ENCODE data around the gene ZSCAN5B. TPM values are rescaled to one million over a fixed set of nuclear protein-coding genes. Genes with fewer than 3 reads are reported as not detected.

The ZSCAN5B gene
- total RNA-seq, 1 experiment from 2014 or later = not detected

DNA sequence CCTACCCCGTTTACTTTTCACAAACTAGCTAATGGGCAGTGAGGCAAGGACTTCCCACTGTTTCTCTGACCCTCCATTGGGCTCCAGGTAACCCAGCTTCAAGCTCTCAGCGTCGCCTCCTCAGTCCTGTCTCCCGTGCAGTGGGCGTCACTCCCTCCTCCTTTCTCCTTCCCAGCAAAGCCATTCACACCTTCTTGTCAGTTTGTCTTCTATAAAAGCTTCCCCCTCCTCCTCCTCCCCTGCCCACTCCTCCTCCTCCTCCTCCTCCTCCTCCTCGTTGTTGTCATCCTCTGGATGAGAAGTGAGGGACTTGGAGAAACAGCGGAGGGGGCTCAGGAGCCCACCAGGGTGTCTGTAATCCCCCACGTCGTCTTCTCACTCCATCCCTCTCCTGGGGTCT, 23.5 kb downstream of the ZSCAN5B start:
- Histone ChIP-seq H3K4me1 (ENCODE audit: low read length) (no peaks in the 10 kb centered on the region), H3K27ac (ENCODE audit: low read length) (no peak overlapping the region), H3K9ac (ENCODE audit: low read length) (no peak overlapping the region), H3K27me3 (ENCODE audit: low read length) (no peaks in the 10 kb centered on the region), H3K9me2 (replicated peaks; ENCODE audit: insufficient read depth, low read length) (no peaks in the 10 kb centered on the region), H3K4me2 (ENCODE audit: low read depth, low read length, poor library complexity, severe bottlenecking) (no peak overlapping the region), H3K9me3 (ENCODE audit: low read length) (no peaks in the 10 kb centered on the region), H2AFZ (ENCODE audit: low read length) (no peak overlapping the region), H4K20me1 (ENCODE audit: insufficient read depth, low read depth, low read length) (peaks cover 4% of the 10 kb centered on the region; the same call in 1 of the 2 replicates), H3K79me2 (ENCODE audit: low read length) (no peaks in the 10 kb centered on the region), H3K36me3 (ENCODE audit: insufficient read depth, low read length) (no peaks in the 10 kb centered on the region), H3K4me3 (ENCODE audit: low read length) (no peak overlapping the region)
- no peak for DNase-seq

DNA sequence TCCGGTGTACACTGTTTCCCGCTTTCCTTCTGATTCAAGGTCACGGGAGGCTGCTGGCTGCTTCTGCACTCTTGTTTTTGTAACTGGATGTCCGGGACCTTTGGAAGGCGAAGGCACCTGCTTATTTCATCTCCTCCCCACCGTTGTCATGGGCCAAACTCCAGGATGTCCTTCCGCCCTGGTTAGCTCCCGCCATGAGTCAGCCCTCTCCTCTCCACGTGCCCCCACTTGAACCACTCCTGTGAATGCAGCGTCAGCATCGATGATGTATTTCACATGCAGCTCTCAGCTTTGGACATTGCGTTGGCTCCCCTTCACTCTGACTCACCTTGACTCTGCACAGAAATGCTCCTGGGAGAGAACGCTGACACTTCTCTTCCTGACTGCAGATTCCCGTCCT, 27.3 kb downstream of the ZSCAN5B start:
- no peak overlapping the region for H3K9ac ChIP-seq (ENCODE audit: low read length)
- H3K4me3 ChIP-seq (ENCODE audit: low read length) = no peak overlapping the region
- no peaks in the 10 kb centered on the region for H3K27me3 ChIP-seq (ENCODE audit: low read length)
- no peaks in the 10 kb centered on the region for H3K9me2 ChIP-seq (replicated peaks; ENCODE audit: insufficient read depth, low read length)
- no peaks in the 10 kb centered on the region; the same call in 1 of the 2 replicates for H4K20me1 ChIP-seq (ENCODE audit: insufficient read depth, low read depth, low read length)
- no peaks in the 10 kb centered on the region for H3K9me3 ChIP-seq (ENCODE audit: low read length)
- H2AFZ ChIP-seq (ENCODE audit: low read length) = no peak overlapping the region
- no peaks in the 10 kb centered on the region for H3K79me2 ChIP-seq (ENCODE audit: low read length)
- H3K4me1 ChIP-seq (ENCODE audit: low read length) = no peaks in the 10 kb centered on the region
- H3K27ac ChIP-seq (ENCODE audit: low read length) = no peak overlapping the region
- H3K36me3 ChIP-seq (ENCODE audit: insufficient read depth, low read length) = no peaks in the 10 kb centered on the region
- no peak for DNase-seq
- no peak overlapping the region for H3K4me2 ChIP-seq (ENCODE audit: low read depth, low read length, poor library complexity, severe bottlenecking)

DNA sequence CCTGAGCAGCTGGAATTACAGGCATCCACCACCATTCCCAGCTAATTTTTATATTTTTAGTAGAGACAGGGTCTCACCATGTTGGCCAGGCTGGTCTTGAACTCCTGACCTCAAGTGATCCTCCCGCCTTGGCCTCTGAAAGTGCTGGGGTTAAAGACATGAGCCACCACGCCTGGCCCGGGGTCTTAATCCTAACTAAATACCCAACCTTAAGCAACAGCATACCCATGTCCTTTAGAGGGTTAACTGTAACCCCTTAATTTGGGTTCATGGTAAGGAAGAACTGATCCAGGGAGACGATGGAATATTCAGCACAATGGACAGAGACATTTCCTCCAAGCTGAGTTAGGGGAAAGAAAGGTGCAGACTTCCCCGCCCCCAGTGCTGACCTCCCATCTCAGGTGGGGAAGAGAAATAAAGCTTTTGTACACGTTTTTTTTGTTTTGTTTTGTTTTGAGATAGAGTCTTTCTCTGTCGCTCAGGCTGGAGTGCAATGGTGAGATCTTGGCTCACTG, 30.5 kb downstream of the ZSCAN5B start:
- H3K4me1 ChIP-seq (ENCODE audit: low read length) = no peaks in the 10 kb centered on the region
- no peaks in the 10 kb centered on the region for H3K9me3 ChIP-seq (ENCODE audit: low read length)
- no peak overlapping the region for H3K4me3 ChIP-seq (ENCODE audit: low read length)
- H4K20me1 ChIP-seq (ENCODE audit: insufficient read depth, low read depth, low read length) = no peaks in the 10 kb centered on the region; the same call in 1 of the 2 replicates
- no peak overlapping the region for H3K4me2 ChIP-seq (ENCODE audit: low read depth, low read length, poor library complexity, severe bottlenecking)
- H3K79me2 ChIP-seq (ENCODE audit: low read length) = no peaks in the 10 kb centered on the region
- no peak overlapping the region for H3K27ac ChIP-seq (ENCODE audit: low read length)
- H3K27me3 ChIP-seq (ENCODE audit: low read length) = no peaks in the 10 kb centered on the region
- no peaks in the 10 kb centered on the region for H3K9me2 ChIP-seq (replicated peaks; ENCODE audit: insufficient read depth, low read length)
- H2AFZ ChIP-seq (ENCODE audit: low read length) = no peak overlapping the region
- DNase-seq = no peak
- no peak overlapping the region for H3K9ac ChIP-seq (ENCODE audit: low read length)
- H3K36me3 ChIP-seq (ENCODE audit: insufficient read depth, low read length) = no peaks in the 10 kb centered on the region

DNA sequence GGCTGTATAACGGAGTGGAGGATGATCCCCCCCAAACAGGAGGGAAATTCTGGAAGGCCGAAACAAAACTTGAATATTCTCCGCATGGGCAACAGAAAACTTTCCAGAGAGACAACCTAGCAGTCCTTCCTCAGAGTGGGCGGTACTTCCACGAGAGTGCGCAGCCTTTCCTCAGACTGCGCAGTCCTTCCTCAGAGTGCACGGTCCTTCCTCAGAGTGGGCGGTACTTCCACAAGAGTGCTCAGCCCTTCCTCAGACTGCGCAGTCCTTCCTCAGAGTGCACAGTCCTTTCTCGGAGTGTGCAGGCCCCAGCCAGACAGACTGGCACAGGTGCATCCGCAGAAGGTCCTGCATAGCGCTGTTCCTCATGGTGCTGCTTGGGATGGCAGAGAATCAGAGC, 34.5 kb downstream of the ZSCAN5B start:
- Histone ChIP-seq H3K36me3 (ENCODE audit: insufficient read depth, low read length) (no peaks in the 10 kb centered on the region), H3K4me3 (ENCODE audit: low read length) (no peak overlapping the region), H3K27ac (ENCODE audit: low read length) (no peak overlapping the region), H3K27me3 (ENCODE audit: low read length) (no peaks in the 10 kb centered on the region), H3K9me3 (ENCODE audit: low read length) (no peaks in the 10 kb centered on the region), H2AFZ (ENCODE audit: low read length) (no peak overlapping the region), H3K4me2 (ENCODE audit: low read depth, low read length, poor library complexity, severe bottlenecking) (no peak overlapping the region), H3K4me1 (ENCODE audit: low read length) (no peaks in the 10 kb centered on the region), H3K79me2 (ENCODE audit: low read length) (no peaks in the 10 kb centered on the region), H3K9me2 (replicated peaks; ENCODE audit: insufficient read depth, low read length) (no peaks in the 10 kb centered on the region), H4K20me1 (ENCODE audit: insufficient read depth, low read depth, low read length) (no peaks in the 10 kb centered on the region; the same call in 1 of the 2 replicates), H3K9ac (ENCODE audit: low read length) (no peak overlapping the region)
- no peak for DNase-seq

DNA sequence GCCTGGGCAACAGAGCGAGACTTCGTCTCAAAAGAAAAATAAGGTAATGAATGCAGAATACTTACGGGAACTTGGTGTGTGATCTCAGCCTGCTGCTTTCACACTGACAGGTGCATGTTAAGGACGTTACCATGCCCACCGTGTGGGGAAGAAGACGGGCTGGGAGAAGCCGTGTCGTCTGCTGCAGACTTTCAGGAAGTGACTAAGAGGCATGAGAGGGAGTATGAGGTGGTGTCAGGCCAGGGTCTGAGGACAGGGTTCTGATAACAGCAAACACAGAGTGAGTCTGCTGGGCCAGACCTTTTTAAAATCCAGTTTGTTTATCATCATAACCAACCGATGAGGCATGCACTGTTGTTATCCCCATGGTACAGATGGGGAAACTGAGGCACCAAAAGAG, 35.3 kb downstream of the ZSCAN5B start:
- H4K20me1 ChIP-seq (ENCODE audit: insufficient read depth, low read depth, low read length) = no peaks in the 10 kb centered on the region; the same call in 1 of the 2 replicates
- no peak overlapping the region for H2AFZ ChIP-seq (ENCODE audit: low read length)
- no peak overlapping the region for H3K9ac ChIP-seq (ENCODE audit: low read length)
- no peaks in the 10 kb centered on the region for H3K79me2 ChIP-seq (ENCODE audit: low read length)
- H3K9me3 ChIP-seq (ENCODE audit: low read length) = no peaks in the 10 kb centered on the region
- no peak overlapping the region for H3K4me3 ChIP-seq (ENCODE audit: low read length)
- H3K36me3 ChIP-seq (ENCODE audit: insufficient read depth, low read length) = no peaks in the 10 kb centered on the region
- H3K4me2 ChIP-seq (ENCODE audit: low read depth, low read length, poor library complexity, severe bottlenecking) = no peak overlapping the region
- no peak for DNase-seq
- H3K27ac ChIP-seq (ENCODE audit: low read length) = no peak overlapping the region
- H3K27me3 ChIP-seq (ENCODE audit: low read length) = no peaks in the 10 kb centered on the region
- H3K4me1 ChIP-seq (ENCODE audit: low read length) = no peaks in the 10 kb centered on the region
- H3K9me2 ChIP-seq (replicated peaks; ENCODE audit: insufficient read depth, low read length) = no peaks in the 10 kb centered on the region

DNA sequence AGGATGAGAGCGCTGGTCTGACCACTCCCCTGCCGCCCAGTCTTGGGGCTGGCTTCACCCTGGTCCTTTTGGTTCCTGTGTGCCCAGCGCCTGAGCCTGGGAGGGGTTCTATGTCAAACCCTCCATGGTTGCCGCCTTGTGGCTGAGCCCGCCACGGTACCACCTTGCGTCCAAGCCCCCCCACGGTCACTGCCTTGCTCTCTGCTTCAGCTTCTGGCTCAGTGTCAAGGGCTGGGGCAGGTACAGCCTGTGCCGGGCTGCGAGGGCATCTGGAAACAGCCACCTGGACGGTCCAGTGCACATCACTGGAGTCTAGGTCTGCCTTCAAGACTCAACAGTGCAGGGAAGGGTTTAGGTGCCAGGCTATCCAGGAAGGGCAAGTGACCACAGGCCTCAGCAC, 36.0 kb downstream of the ZSCAN5B start:
- H2AFZ ChIP-seq (ENCODE audit: low read length) = no peak overlapping the region
- no peaks in the 10 kb centered on the region for H3K36me3 ChIP-seq (ENCODE audit: insufficient read depth, low read length)
- no peaks in the 10 kb centered on the region for H3K27me3 ChIP-seq (ENCODE audit: low read length)
- no peaks in the 10 kb centered on the region for H3K9me3 ChIP-seq (ENCODE audit: low read length)
- H4K20me1 ChIP-seq (ENCODE audit: insufficient read depth, low read depth, low read length) = no peaks in the 10 kb centered on the region; the same call in 1 of the 2 replicates
- H3K4me1 ChIP-seq (ENCODE audit: low read length) = no peaks in the 10 kb centered on the region
- no peaks in the 10 kb centered on the region for H3K9me2 ChIP-seq (replicated peaks; ENCODE audit: insufficient read depth, low read length)
- H3K9ac ChIP-seq (ENCODE audit: low read length) = no peak overlapping the region
- H3K79me2 ChIP-seq (ENCODE audit: low read length) = no peaks in the 10 kb centered on the region
- no peak overlapping the region for H3K27ac ChIP-seq (ENCODE audit: low read length)
- no peak for DNase-seq
- no peak overlapping the region for H3K4me2 ChIP-seq (ENCODE audit: low read depth, low read length, poor library complexity, severe bottlenecking)
- H3K4me3 ChIP-seq (ENCODE audit: low read length) = no peak overlapping the region

DNA sequence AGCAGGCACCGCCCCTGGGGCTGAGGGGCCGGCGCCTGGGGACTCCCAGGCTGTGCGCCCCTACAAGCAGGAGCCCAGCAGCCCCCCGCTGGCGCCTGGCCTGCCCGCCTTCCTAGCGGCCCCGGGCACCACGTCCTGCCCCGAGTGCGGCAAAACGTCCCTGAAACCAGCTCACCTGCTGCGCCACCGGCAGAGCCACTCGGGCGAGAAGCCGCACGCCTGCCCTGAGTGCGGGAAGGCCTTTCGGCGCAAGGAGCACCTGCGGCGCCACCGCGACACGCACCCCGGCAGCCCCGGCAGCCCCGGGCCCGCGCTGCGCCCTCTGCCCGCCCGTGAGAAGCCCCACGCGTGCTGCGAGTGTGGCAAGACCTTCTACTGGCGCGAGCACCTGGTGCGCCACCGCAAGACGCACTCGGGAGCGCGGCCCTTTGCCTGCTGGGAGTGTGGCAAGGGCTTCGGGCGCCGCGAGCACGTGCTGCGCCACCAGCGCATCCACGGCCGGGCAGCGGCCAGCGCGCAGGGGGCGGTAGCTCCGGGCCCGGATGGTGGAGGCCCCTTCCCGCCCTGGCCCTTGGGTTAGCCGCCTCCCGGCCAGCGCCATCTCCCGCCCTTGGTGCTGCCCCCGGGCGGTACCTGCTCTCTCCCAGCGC, 37.8 kb downstream of the ZSCAN5B start:
- Histone ChIP-seq H3K4me2 (ENCODE audit: low read depth, low read length, poor library complexity, severe bottlenecking) (no peak overlapping the region), H4K20me1 (ENCODE audit: insufficient read depth, low read depth, low read length) (peaks cover 8% of the 10 kb centered on the region; the same call in 1 of the 2 replicates), H3K9me2 (replicated peaks; ENCODE audit: insufficient read depth, low read length) (no peaks in the 10 kb centered on the region), H3K4me3 (ENCODE audit: low read length) (no peak overlapping the region), H3K4me1 (ENCODE audit: low read length) (no peaks in the 10 kb centered on the region), H2AFZ (ENCODE audit: low read length) (no peak overlapping the region), H3K27ac (ENCODE audit: low read length) (no peak overlapping the region), H3K9me3 (ENCODE audit: low read length) (no peaks in the 10 kb centered on the region), H3K79me2 (ENCODE audit: low read length) (0 out of 2 replicates have a peak, but pooled peaks cover 1% of the 10 kb centered on the region), H3K9ac (ENCODE audit: low read length) (no peak overlapping the region), H3K36me3 (ENCODE audit: insufficient read depth, low read length) (no peaks in the 10 kb centered on the region), H3K27me3 (ENCODE audit: low read length) (no peaks in the 10 kb centered on the region)
- no peak for DNase-seq

DNA sequence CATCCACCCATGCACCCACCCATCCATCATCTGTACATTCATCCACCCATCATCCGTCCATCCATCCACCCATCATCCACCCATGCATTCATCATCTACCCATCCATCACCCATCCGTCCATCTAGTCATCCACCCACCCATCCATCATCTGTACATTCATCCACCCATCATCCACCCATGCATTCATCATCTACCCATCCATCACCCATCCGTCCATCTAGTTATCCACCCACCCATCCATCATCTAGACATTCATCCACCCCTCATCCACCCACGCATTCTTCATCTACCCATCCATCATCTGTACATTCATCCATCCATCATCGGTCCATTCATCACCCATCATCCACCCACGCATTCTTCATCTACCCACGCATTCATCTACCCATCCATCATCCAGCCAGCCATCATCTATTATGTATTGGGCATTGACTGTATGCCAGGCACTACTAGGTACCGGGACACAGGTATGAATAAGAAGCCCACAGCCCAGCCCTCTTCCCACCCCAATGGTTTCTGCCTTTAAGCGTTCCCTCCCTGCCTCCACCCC, 38.5 kb downstream of the ZSCAN5B start:
- H3K79me2 ChIP-seq (ENCODE audit: low read length) = 0 out of 2 replicates have a peak, but pooled peaks cover 3% of the 10 kb centered on the region
- H3K36me3 ChIP-seq (ENCODE audit: insufficient read depth, low read length) = no peaks in the 10 kb centered on the region
- H3K27me3 ChIP-seq (ENCODE audit: low read length) = no peaks in the 10 kb centered on the region
- H3K4me3 ChIP-seq (ENCODE audit: low read length) = no peak overlapping the region
- no peaks in the 10 kb centered on the region for H3K4me1 ChIP-seq (ENCODE audit: low read length)
- no peak overlapping the region for H3K4me2 ChIP-seq (ENCODE audit: low read depth, low read length, poor library complexity, severe bottlenecking)
- DNase-seq = no peak
- no peak overlapping the region for H3K27ac ChIP-seq (ENCODE audit: low read length)
- H4K20me1 ChIP-seq (ENCODE audit: insufficient read depth, low read depth, low read length) = peaks cover 8% of the 10 kb centered on the region; the same call in 1 of the 2 replicates
- H3K9ac ChIP-seq (ENCODE audit: low read length) = no peak overlapping the region
- no peak overlapping the region for H2AFZ ChIP-seq (ENCODE audit: low read length)
- H3K9me3 ChIP-seq (ENCODE audit: low read length) = no peaks in the 10 kb centered on the region
- no peaks in the 10 kb centered on the region for H3K9me2 ChIP-seq (replicated peaks; ENCODE audit: insufficient read depth, low read length)

Data from Karpas-422 (cell line).